ENCODE measurements around the gene SLC34A3.

DNA sequence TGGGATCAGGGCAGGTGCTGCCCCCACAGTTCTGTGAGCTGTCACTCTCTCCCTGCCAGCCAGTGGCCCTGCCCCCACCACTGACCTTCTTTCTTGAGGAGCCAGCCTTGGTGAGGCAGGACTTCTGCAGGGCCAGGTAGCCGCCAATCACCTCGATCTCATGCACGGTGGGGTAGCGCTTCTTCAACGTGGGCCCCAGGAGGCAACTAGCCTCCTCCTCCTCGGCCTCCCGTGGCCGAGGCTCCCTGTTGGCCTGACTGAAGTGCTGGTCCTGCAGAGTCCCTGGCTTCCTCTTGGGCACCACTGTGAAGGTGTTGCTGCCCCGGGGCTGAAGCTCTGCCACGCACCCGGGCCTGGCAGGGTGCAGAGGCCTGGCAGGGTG, 31.8 kb upstream of the SLC34A3 start:
- TF ChIP-seq CTCF (conservative IDR thresholded peaks at IDR 0.05; ENCODE audit: low read depth, low read length) (no peak), EZH2 (IDR thresholded peaks at IDR 0.05; ENCODE audit: borderline replicate concordance, low read depth, low read length, poor library complexity, severe bottlenecking) (no peak)

Measured in A673 (cell line).